Keratinocyte (primary cell): ENCODE data around the gene DENND6B. TPM values are rescaled to one million over a fixed set of nuclear protein-coding genes. Genes with fewer than 3 reads are reported as not detected.
"Not testable (repeated sequence)": the region's sequence is repeated elsewhere in the genome, so short reads cannot be mapped to it uniquely, and the experiment has no call there.

Experiments
- DNase-seq: peaks from one replicate; pipeline ENCODE4 v3.0.0-alpha.2; 2011; ENCODE audit warnings: low read depth, missing footprints, low spot score
- FAIRE-seq: peaks from 2 replicates; lab custom pipeline; 2011; peaks lifted over from hg19 to GRCh38; lab: Jason Lieb, UNC
- H2AFZ ChIP-seq: 2 replicates; pipeline ENCODE4 v1.6.0; 2012; ENCODE audit warnings: low read length, control low read depth, inconsistent platforms; ENCODE audit not compliant: control insufficient read depth
- H3K27ac ChIP-seq: 2 replicates; pipeline ENCODE4 v1.5.1; 2011; ENCODE audit warnings: low read length; ENCODE audit not compliant: control insufficient read depth, insufficient read depth
- H3K27me3 ChIP-seq: 3 replicates; pipeline ENCODE4 v1.6.0; 2011; ENCODE audit warnings: low read length; ENCODE audit not compliant: control insufficient read depth, insufficient read depth; ENCODE audit errors: extremely low read depth
- H3K36me3 ChIP-seq, 2 experiments: 2 replicates in 1 of 2; 3 replicates in 1 of 2; pipeline ENCODE4 v1.5.1; 2011; ENCODE audit warnings: low read length in 2 of 2, mild to moderate bottlenecking in 1 of 2; ENCODE audit not compliant: control insufficient read depth in 2 of 2, insufficient read depth in 2 of 2; ENCODE audit errors: extremely low read depth in 1 of 2
- H3K4me1 ChIP-seq: 3 replicates; pipeline ENCODE4 v1.5.1; 2011; ENCODE audit warnings: low read length; ENCODE audit not compliant: control insufficient read depth, insufficient read depth; ENCODE audit errors: extremely low read depth
- H3K4me2 ChIP-seq: 3 replicates; pipeline ENCODE4 v1.6.0; 2011; ENCODE audit warnings: low read depth, low read length; ENCODE audit not compliant: control insufficient read depth, insufficient read depth; ENCODE audit errors: extremely low read depth
- H3K4me3 ChIP-seq, 3 experiments: fragments of 200-600 bp in 1 of 3; sonication (generic) in 1 of 3; 2 replicates in 2 of 3; 3 replicates in 1 of 3; pipeline ENCODE4 v1.5.1; 2011 to 2016; ENCODE audit warnings: low read length in 3 of 3, mild to moderate bottlenecking in 3 of 3, control low read depth in 2 of 3, inconsistent platforms in 1 of 3, low read depth in 1 of 3, mixed read lengths in 1 of 3, mixed run types in 1 of 3, moderate library complexity in 1 of 3; ENCODE audit not compliant: control insufficient read depth in 2 of 3, insufficient read depth in 2 of 3; ENCODE audit errors: extremely low read depth in 1 of 3
- H3K79me2 ChIP-seq: 2 replicates; pipeline ENCODE4 v1.6.0; 2012; ENCODE audit warnings: low read length; ENCODE audit not compliant: control insufficient read depth, insufficient read depth
- H3K9ac ChIP-seq: 3 replicates; pipeline ENCODE4 v1.6.0; 2011; ENCODE audit warnings: low read length; ENCODE audit not compliant: control insufficient read depth, insufficient read depth; ENCODE audit errors: extremely low read depth
- H3K9me1 ChIP-seq: 3 replicates; pipeline ENCODE4 v1.6.0; 2011; ENCODE audit warnings: low read length; ENCODE audit not compliant: control insufficient read depth, insufficient read depth; ENCODE audit errors: extremely low read depth
- H3K9me3 ChIP-seq: 2 replicates; pipeline ENCODE4 v1.5.1; 2012; ENCODE audit warnings: low read depth, low read length; ENCODE audit not compliant: control insufficient read depth
- H4K20me1 ChIP-seq: 3 replicates; pipeline ENCODE4 v1.6.0; 2011; ENCODE audit warnings: low read length; ENCODE audit not compliant: control insufficient read depth, insufficient read depth; ENCODE audit errors: extremely low read depth
- EZH2 ChIP-seq: IDR thresholded peaks from one replicate; pipeline ENCODE4 v1.6.1; 2012; ENCODE audit warnings: inconsistent platforms, mild to moderate bottlenecking, low read length, moderate library complexity
- dilution Hi-C: fragments of 300-500 bp; cut with MboI; formaldehyde crosslinking; loops from one replicate; pipeline ENCODE4 v1.7.0; 2020; ENCODE audit warnings: low sequenced_read_pairs; ENCODE audit not compliant: extremely low pct_ligation_motif_present
- polyA plus RNA-seq, 5 experiments: library from polyadenylated mRNA; depleted of rRNA in 3 of 5; stranded (reverse) in 3 of 5; stranded (forward) in 1 of 5; unstranded in 1 of 5; fragments of >200 nt; gene quantifications; 1 replicate in 1 of 5; 2 replicates in 3 of 5; 3 replicates in 1 of 5; pipeline versions ENCODE4 v1.2.1 to v1.2.3, GENCODE V29; 2011 to 2012; ENCODE audit warnings: missing spikeins in 2 of 5, low read depth in 1 of 5, low replicate concordance in 1 of 5
- TF ChIP-seq, protein P1 (sequence below), 3 experiments: IDR thresholded peaks in 1 of 3; conservative IDR thresholded peaks in 1 of 3; optimal IDR thresholded peaks in 1 of 3; 2 replicates in 2 of 3; 3 replicates in 1 of 3; pipeline versions ENCODE3 to v1.5.1; 2011; ENCODE audit warnings: low read length in 3 of 3, mild to moderate bottlenecking in 3 of 3, moderate library complexity in 2 of 3, control low read depth in 1 of 3, inconsistent platforms in 1 of 3; ENCODE audit not compliant: insufficient read depth in 2 of 3; ENCODE audit errors: extremely low read depth in 1 of 3

DENND6B gene
- polyA plus RNA-seq, 1 donor (not counting 4 experiments of a cell fraction or from before 2014, with no cell fraction given), result 0.94 TPM

DNA sequence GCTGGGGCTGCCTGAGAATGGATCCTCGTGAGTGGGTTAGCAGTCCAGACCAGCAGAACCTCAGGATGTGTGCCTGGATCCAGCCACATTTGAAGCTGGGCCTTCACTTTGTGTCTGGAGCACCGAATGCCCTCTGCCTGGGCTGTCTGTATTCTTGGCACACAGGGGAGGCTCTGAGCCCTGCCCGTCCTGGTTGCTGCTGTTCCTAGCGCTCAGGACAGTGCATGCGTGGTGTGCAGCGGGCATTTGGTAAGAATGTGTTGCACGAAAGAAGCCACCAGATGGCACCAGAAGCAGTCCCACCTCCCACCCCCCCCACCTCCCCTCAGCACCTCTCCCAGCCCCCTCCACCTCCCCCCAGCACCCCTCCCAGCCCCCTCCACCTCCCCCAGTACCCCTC is 52.5 kb downstream of the DENND6B start:
- TF ChIP-seq, protein P1, sequence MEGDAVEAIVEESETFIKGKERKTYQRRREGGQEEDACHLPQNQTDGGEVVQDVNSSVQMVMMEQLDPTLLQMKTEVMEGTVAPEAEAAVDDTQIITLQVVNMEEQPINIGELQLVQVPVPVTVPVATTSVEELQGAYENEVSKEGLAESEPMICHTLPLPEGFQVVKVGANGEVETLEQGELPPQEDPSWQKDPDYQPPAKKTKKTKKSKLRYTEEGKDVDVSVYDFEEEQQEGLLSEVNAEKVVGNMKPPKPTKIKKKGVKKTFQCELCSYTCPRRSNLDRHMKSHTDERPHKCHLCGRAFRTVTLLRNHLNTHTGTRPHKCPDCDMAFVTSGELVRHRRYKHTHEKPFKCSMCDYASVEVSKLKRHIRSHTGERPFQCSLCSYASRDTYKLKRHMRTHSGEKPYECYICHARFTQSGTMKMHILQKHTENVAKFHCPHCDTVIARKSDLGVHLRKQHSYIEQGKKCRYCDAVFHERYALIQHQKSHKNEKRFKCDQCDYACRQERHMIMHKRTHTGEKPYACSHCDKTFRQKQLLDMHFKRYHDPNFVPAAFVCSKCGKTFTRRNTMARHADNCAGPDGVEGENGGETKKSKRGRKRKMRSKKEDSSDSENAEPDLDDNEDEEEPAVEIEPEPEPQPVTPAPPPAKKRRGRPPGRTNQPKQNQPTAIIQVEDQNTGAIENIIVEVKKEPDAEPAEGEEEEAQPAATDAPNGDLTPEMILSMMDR (optimal IDR thresholded peaks at IDR 0.05 in 1 of 3, IDR thresholded peaks at IDR 0.05 in 1 of 3, conservative IDR thresholded peaks at IDR 0.05 in 1 of 3; ENCODE audit: extremely low read depth in 1 of 3, insufficient read depth in 2 of 3, low read length in 3 of 3), result peak; percentile 11 to 71 (median 19)
- TF ChIP-seq EZH2, result no peak
- Histone ChIP-seq H3K27me3 (no peaks in the 10 kb centered on the region), H3K27ac (no peak overlapping the region), H3K9me1 (no peaks in the 10 kb centered on the region), H4K20me1 (peaks cover 3% of the 10 kb centered on the region), H3K9ac (no peak overlapping the region), H3K79me2 (no peaks in the 10 kb centered on the region), H3K4me2 (no peak overlapping the region), H3K36me3 (peaks cover 26 to 28% of the 10 kb centered on the region in 2 experiments), H3K4me3 (no peak overlapping the region), H3K4me1 (peaks cover 12% of the 10 kb centered on the region), H3K9me3 (peaks cover 2% of the 10 kb centered on the region), H2AFZ (no peak overlapping the region)
- FAIRE-seq (no peak), DNase-seq (no peak)
- dilution Hi-C loops, result no loop called here

DNA sequence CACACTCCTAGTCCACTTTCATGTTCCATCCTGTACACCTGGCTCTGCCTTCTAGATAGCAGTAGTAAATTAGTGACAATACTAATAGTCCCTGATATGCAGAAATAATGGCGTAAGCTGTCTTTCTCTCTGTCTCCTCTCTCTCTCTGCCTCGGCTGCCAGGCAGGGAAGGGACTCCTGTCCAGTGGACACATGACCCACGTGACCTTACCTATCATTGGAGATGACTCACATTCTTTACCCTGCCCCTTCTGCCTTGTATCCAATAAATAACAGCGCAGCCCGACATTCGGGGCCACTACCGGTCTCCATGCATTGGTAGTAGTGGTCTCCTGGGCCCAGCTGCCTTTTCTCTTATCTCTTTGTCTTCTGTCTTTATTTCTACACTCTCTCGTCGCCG is 53.0 kb downstream of the DENND6B start:
- dilution Hi-C loops, H4K20me1 ChIP-seq, H3K4me2 ChIP-seq, H3K27ac ChIP-seq, H2AFZ ChIP-seq, H3K27me3 ChIP-seq, H3K9me1 ChIP-seq, H3K79me2 ChIP-seq, H3K9me3 ChIP-seq, H3K4me3 ChIP-seq, H3K9ac ChIP-seq, DNase-seq, FAIRE-seq: not testable (repeated sequence)
- Histone ChIP-seq H3K36me3 (peaks cover 22 to 28% of the 10 kb centered on the region in 2 experiments), H3K4me1 (peaks cover 13% of the 10 kb centered on the region)

DNA sequence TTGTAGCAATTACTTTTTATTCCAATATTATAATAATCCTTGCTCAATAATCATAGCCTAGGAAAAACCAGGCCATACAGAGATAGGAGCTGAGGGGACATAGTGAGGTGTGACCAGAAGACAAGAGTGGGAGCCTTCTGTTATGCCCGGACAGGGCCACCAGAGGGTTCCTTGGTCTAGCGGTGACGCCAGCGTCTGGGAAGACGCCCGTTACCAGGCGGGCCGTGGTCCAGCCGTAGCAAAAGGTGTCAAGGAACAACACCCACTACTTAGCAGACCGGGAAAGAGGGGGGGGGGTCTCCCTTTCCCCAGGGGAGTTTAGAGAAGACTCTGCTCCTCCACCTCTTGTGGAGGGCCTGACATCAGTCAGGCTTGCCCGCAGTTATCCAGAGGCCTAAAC is 53.5 kb downstream of the DENND6B start:
- H3K4me3 ChIP-seq, DNase-seq, H4K20me1 ChIP-seq, H3K27me3 ChIP-seq, H3K9me1 ChIP-seq, FAIRE-seq, H3K79me2 ChIP-seq, H3K9me3 ChIP-seq, H3K27ac ChIP-seq, H3K4me2 ChIP-seq, dilution Hi-C loops, H3K9ac ChIP-seq, H2AFZ ChIP-seq: not testable (repeated sequence)
- Histone ChIP-seq H3K36me3 (peaks cover 20 to 26% of the 10 kb centered on the region in 2 experiments), H3K4me1 (peaks cover 15% of the 10 kb centered on the region)
